AG04450 (cell line): ENCODE results near the gene ZNF354B. TPM values are rescaled to one million over a fixed set of nuclear protein-coding genes. Genes with fewer than 3 reads are reported as not detected.
"Not testable (repeated sequence)": the region's sequence is repeated elsewhere in the genome, so short reads cannot be mapped to it uniquely, and the experiment has no call there.

Experiments
- CTCF ChIA-PET: fragments of 300-600, 350-600 bp; formaldehyde crosslinking; extraction: SDS; loops from one replicate; lab custom pipeline; 2022; ENCODE audit warnings: antibody characterized with exemption, inconsistent platforms; lab: Charles Lee
- POLR2A ChIA-PET: fragments of 350-600 bp; formaldehyde crosslinking; extraction: SDS; loops from one replicate; lab custom pipeline; 2021; ENCODE audit warnings: antibody characterized with exemption, inconsistent platforms; lab: Yijun Ruan, JAX
- DNase-seq: peaks from one replicate; pipeline ENCODE4 v3.0.0-alpha.2; 2011; ENCODE audit warnings: low read depth, low spot score
- H3K27ac ChIP-seq: one replicate; pipeline ENCODE4 v1.5.1; 2012; ENCODE audit warnings: low read depth, low read length, control low read depth
- H3K27me3 ChIP-seq: one replicate; pipeline ENCODE4 v1.6.0; 2012; ENCODE audit warnings: low read length; ENCODE audit not compliant: control insufficient read depth, insufficient read depth
- H3K4me3 ChIP-seq: 2 replicates; pipeline ENCODE4 v1.5.1; 2011; ENCODE audit warnings: mild to moderate bottlenecking, low read depth, low read length, control low read depth
- H3K9me3 ChIP-seq: 2 replicates; pipeline ENCODE4 v1.5.1; 2012; ENCODE audit warnings: low read length; ENCODE audit not compliant: control insufficient read depth, insufficient read depth
- CTCF ChIP-seq: IDR thresholded peaks from 2 replicates; pipeline ENCODE4 v1.5.1; 2011; ENCODE audit warnings: low read depth, low read length, control low read depth, inconsistent platforms
- polyA plus RNA-seq: library from polyadenylated mRNA; depleted of rRNA; stranded (reverse); fragments of >200 nt; gene quantifications from 2 replicates; pipeline ENCODE4 v1.2.3, GENCODE V29; 2011

Gene ZNF354B
- polyA plus RNA-seq, 1 experiment: 7.4 TPM

- H3K27me3 ChIP-seq: no peaks in the 10 kb centered on the region
- ChIA-PET POLR2A (no interaction called here), CTCF (no interaction called here)
- H3K4me3 ChIP-seq: no peak overlapping the region
- H3K27ac ChIP-seq: no peak overlapping the region
- no peak for TF ChIP-seq CTCF
- no peak for DNase-seq
- peaks cover 36% of the 10 kb centered on the region for H3K9me3 ChIP-seq
Measured at GRCh38 chr5:178839319-178839704, 20.4 kb upstream of the ZNF354B start.

- peaks cover 36% of the 10 kb centered on the region for H3K9me3 ChIP-seq
- H3K4me3 ChIP-seq, POLR2A ChIA-PET, H3K27ac ChIP-seq, H3K27me3 ChIP-seq, DNase-seq, CTCF ChIA-PET: not testable (repeated sequence)
Measured at GRCh38 chr5:178840399-178840798, 19.4 kb upstream of the ZNF354B start.

GRCh38 chr5:178849316-178849715, 10.4 kb upstream of the ZNF354B start:
- DNase-seq: no peak
- Histone ChIP-seq H3K27me3 (no peaks in the 10 kb centered on the region), H3K9me3 (peaks cover 7% of the 10 kb centered on the region; the same call in 1 of the 2 replicates), H3K4me3 (no peak overlapping the region), H3K27ac (no peak overlapping the region)
- TF ChIP-seq CTCF: no peak
- CTCF ChIA-PET: no interaction called here
- POLR2A ChIA-PET: no interaction called here

- CTCF ChIA-PET: no interaction called here
- DNase-seq: no peak
- POLR2A ChIA-PET: no interaction called here
- Histone ChIP-seq H3K27me3 (no peaks in the 10 kb centered on the region), H3K4me3 (no peak overlapping the region), H3K27ac (no peak overlapping the region), H3K9me3 (peaks cover 4% of the 10 kb centered on the region; the same call in 1 of the 2 replicates)
- TF ChIP-seq CTCF: no peak
Measured at GRCh38 chr5:178851951-178852350, 7.8 kb upstream of the ZNF354B start.

- no peaks in the 10 kb centered on the region for H3K27me3 ChIP-seq
- no peak overlapping the region for H3K27ac ChIP-seq
- POLR2A ChIA-PET: no interaction called here
- no peak overlapping the region for H3K4me3 ChIP-seq
- CTCF ChIA-PET: no interaction called here
- DNase-seq: no peak
- H3K9me3 ChIP-seq: peaks cover 4% of the 10 kb centered on the region; the same call in 1 of the 2 replicates
- no peak for TF ChIP-seq CTCF
Measured at GRCh38 chr5:178854284-178854683, 5.5 kb upstream of the ZNF354B start.

GRCh38 chr5:178860615-178861014, 862 bp downstream of the ZNF354B start:
- H3K27ac ChIP-seq, H3K9me3 ChIP-seq, H3K27me3 ChIP-seq, POLR2A ChIA-PET, CTCF ChIA-PET, DNase-seq: not testable (repeated sequence)
- peak overlapping the region; percentile 71 for H3K4me3 ChIP-seq
